LoVo (cell line): Measurements from ENCODE around the gene HSPA1A.

ENCODE experiments used
- DNase-seq: peaks from one replicate; pipeline ENCODE4 v3.0.0-alpha.2; 2016; ENCODE audit warnings: low spot score

HSPA1A gene

DNA sequence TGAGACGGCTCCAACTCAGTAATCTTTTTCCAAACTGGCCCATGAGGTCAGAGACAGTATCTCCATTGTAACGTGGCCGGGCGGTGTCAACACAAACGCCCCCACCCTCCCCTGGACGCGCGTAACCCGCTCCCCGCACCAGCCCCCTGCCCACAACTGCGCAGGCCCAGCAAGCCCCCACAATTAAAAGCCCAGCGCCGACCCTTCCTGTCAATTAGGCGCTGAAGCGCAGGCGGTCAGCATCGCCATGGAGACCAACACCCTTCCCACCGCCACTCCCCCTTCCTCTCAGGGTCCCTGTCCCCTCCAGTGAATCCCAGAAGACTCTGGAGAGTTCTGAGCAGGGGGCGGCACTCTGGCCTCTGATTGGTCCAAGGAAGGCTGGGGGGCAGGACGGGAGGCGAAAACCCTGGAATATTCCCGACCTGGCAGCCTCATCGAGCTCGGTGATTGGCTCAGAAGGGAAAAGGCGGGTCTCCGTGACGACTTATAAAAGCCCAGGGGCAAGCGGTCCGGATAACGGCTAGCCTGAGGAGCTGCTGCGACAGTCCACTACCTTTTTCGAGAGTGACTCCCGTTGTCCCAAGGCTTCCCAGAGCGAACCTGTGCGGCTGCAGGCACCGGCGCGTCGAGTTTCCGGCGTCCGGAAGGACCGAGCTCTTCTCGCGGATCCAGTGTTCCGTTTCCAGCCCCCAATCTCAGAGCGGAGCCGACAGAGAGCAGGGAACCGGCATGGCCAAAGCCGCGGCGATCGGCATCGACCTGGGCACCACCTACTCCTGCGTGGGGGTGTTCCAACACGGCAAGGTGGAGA lies at the start of gene HSPA1A, which contains the start of gene HSPA1L:
Gene HSPA1A, plus strand, starts transcription at position 519 of the 814 bp plus-strand sequence. Its CDS starts 214 bp downstream, at position 733.
Gene HSPA1L, minus strand, starts transcription at position 259 of the 814 bp plus-strand sequence. CDS start 3,311 bp downstream, outside the sequence.
- DNase-seq = no peak

DNA sequence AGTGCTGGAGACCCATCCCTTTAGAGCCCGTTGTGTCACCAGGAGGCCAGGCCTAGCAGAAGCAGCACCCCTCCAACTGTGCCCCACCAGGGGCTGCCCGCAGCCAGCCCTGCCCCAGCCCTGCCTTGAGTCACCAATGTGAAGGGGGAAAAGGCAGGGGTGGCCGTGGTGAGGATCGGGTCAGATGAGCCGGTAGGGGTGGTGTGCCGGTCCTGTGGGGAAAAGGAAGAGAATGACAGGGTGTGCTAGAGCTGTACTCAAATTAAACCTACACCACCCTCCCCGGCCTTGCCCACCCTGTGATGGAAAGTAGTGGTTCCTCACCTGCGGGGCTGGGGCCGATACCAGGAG lies 49.8 kb upstream of the HSPA1A start:
- DNase-seq = no peak

DNA sequence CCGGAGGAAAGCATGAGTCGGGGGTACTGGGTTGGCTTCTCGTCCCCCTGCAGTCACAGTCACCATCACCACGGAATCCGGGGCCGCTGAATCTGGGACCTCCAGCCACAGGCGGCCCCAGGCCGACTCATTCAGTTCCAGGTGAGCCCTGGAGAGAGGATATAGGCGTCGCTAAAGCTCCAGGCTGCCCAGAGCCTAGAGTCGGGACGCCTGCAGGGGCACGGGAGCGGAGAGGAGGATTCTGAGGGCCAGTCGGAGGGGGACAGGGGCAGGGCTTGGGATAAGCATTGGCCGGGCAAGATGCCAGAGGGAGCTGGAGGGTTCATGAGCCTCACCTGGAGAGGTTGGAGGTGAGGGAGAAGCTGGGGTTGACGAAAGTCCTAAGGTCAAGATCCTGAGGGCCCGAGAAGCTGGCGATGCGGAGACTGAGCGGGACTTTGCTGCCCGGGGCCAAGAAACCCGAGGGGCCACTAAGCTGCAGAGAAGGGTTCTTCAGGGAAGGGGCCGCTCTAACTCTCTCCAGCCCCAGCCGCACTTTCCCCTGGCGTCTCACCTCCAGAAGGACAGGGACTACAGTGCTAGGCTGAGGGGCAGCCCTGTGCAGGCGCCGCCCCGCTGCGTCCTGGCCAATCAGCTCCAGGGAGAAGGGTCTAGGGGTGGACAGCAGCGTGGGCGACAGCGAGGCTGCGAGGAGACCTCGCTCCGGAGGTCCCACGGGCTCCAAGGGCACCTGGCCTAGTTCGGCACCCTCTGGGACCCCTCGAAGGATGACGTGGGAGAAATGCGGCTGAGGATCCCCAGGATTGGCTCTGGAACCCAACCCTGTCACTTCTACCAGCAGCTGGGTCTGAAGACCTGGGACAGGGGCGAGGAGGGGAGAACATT lies 49.2 kb upstream of the HSPA1A start:
- no peak for DNase-seq

DNA sequence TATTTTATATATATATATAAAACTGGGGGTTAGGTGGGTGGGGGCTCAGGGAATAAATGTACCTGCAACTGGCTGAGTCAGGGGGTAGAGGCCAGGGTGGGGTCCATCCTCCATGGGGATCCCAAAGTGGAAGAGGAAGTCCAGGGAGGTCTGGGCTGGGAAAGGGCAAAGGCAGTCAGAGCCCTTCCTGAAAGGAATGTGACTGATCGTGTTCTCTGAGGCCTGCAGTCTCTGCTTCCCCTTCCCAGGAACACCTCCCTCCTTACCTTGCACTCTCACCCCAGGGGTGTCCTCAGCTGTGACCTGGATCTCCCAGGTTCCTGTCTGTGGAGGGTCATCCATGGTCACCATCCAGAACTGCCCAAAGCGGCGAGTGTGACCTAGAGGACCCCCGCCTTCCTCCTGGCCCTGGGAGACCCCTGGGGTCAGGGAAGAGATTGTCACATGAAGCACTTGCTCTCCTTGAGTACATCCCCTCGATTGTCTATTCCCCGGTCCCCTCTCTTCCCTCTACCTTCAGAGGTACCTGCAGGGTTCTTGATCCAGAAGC lies 48.2 kb upstream of the HSPA1A start:
- no peak for DNase-seq

DNA sequence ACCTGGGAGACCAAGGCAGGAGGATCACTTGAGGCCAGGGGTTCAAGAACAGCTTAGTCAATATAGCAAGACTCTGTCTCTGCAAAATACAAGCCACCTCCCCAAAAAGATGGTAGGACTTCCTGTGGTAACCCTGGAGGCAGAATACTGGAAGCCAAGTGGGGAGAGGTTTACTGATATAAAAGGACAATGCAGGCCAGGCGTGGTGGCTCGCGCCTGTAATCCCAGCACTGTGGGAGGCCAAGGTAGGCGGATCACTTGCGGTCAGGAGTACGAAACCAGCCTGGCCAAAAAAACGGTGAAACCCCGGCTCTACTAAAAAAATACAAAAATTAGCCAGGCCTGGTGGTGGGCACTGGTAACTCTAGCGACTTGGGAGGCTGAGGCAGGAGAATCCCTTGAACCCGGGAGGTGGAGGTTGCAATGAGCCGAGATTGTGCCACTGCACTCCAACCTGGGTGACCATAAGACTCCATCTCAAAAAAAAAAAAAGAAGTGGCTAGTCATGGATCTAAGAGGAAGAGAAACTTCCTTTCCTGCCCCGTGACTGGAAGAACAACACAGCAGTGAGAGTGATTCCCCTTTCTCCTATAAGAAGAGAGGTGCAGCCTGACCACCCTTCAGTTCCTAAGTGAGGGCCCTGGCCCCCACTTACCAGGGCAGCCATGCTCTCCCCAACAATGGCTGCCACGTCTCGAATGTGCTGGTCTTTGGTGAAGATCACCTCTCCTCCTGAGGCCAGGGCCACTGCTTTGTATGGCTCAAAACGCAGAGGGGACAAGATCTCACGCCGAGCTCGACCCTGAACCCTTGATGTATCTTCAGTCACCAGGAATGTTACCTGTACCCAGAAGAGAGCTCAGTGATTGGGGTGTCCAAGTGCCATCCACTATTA lies 46.7 kb upstream of the HSPA1A start:
- DNase-seq = no peak

DNA sequence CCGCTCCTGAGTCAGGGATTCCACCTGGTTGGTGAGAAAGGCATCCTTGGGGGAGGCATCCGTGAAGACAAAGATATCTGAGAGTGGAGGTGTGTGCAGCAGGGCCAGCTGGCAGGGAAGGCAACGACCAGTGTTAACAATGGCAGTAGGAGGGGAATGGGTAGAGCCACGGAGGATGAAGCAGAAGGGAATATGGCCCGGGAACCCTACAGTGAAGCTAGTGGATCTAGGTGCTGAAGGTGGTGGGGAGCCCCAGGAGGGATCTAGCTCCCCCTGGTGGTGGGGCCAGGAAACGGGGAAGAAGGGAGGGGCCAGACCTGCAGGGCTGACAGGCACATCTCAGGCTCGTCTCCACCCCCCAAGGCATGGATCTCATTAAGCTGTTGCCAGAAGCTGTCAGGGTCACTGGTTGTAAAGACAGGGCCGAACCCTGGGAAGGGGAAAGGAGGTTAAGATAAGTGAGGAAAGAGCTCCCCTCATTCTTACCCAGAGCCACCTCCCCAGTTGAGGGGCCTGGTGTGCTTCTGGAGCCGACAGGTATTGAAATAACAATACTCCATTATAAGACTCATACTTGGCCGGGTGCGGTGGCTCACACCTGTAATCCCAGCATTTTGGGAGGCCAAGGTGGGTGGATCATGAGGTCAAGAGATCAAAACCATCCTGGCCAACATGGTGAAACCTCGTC lies 45.5 kb upstream of the HSPA1A start:
- DNase-seq = peak; percentile 46

DNA sequence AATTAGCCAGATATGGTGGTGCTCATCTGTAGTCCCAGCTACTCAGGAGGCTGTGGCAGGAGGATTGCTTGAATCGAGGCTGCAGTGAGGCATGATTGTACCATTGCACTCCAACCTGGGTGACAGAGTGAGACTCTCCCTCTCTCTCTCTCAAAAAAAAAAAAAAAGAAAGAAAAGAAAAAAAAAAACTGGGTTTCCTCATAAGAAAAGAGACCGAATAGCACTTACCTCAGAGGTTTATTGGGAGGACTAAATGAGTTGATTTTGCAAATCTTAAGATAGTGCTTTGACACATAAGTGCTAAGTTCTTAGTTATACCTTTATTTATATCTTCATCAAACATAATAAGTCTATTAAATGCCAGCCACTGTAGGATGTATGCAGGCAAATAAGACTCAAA lies 44.5 kb upstream of the HSPA1A start:
- no peak for DNase-seq

DNA sequence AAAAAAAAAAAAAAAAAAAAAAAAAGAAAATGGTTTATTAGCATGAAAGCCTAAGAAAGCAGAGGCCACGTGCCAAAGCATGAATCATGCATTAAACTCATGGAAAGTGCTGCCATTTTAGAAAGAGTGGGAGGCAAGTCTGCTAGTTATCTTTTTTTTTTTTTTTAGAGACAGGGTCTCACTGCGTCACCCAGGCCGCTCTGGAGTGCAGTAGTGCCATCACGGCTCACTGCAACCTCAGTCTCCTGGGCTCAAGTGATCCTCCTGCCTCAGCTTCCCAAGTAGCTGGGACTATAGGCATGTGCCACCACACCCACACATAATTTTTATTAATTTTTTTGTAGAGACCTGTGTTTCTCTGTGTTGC lies 43.4 kb upstream of the HSPA1A start:
- DNase-seq = no peak

DNA sequence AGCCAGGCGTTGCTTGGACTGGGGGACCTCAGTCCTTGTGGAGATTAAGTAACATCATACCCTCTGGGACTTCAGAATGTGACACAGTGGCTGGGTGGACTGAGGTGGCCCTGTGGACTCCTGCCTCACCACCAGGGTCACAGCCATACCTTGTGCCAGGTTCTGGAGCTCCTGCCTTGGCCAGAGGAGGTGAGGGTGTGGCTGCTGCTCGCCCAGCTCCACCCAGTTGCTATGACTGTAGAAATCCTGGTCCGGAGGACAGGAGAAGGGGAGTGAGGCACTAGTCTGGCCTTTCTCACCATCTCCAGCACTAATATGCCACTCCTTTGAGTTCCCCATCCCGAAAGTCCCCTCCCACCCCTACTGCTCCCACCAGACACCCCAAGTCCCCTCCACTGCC lies 40.2 kb upstream of the HSPA1A start:
- peak; percentile 58 for DNase-seq

DNA sequence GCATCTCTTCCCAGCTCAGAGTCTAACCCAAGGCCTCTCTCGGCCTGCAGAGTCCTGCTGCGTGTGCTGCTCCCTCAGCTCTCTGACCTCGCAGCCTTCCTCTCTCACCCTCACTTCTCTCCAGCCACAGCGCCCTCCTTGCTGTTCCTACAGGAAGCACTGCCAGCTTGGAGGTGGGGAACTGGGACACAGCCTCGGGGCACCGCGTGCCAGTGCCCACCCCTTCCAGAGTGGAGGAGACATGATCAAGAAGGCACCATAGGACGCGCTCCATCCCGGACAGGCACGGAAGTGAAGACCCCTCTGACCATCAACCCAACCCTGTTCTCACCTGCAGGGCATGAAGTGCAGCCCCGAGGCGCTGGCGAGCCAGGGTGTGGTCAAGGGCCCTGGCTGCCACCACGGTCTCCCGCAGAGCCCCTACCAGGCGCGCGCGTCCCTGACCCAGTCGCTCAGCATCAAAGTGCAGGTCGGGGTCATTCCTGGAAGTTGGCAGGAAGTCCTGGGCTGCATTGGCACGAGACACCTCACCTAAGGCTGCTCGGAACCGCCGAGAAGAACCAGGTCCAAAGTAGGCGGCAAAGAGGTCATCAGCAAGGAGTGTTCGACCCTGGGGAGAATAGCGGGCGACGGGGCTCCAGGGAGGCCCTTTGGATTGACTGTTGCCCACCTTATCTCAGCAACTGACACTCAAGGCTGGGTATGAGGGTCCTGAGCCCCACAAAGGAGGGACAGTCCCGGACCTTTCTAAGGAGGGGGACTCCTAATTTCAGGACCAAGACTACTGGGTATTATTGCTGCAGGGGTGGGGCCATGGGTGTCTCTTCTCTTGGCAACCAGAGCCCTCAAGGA lies 39.5 kb upstream of the HSPA1A start:
- DNase-seq = no peak

DNA sequence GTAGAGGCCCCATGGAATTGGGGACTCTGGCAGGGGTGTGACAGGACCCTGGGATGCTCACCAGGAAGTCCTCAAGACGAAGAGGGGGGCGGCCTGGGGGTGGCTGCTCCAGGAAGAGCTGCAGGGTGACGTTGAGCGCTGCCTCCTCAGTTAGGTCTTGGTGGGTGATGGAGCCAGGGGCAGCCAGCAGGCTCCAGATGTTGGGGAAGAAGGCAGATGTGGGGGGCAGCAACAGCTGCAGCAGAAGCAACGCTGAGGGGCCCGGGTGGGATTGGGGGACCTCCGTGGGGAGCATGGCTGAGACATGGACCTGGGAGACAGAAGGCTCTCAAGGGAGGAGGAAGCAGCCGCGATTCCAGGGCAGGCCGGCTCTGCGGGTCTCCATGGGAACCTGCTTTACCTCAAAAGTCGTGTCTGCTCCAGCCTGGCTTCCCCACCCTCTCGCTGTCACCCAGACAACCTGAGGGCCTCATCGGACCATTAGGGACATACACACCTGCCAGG lies 38.8 kb upstream of the HSPA1A start:
- no peak for DNase-seq

DNA sequence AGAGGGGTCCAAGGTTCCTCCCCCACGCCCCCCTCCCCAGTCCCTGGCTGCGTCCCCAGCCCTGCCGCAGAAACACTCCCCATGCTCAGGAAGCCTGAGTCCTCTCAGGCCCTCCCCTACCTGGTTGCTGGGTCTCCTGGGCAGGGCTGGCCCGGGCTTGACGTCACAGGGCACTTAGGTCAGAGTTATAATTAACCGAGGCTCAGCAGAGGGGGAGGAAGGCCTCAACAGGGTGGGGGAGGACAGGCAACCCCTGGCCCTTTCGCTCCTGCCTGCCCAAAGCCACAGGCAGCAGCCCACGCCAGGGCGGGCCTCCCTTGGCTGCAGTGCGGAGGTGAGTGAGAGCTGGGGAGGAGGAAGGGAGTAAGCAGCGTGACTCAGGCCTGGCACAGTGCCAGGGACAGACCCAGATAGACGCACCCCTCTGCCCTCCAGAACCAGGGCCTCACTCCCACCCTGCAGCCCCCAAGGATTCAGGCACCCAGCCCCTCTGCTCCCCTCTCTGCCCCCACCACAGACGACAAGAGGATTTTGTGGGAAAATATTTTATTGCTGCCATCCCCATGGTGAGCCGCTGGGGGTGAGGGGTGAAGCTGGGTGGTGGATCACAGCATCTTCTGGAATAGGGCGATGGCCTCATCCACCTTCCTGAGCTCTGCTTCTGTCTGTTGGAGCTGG lies 38.2 kb upstream of the HSPA1A start, which contains the start of gene VWA7:
Gene VWA7, minus strand, starts transcription at position 340 of the 678 bp plus-strand sequence. CDS start 549 bp downstream, outside the sequence.
- DNase-seq = peak; percentile 83

DNA sequence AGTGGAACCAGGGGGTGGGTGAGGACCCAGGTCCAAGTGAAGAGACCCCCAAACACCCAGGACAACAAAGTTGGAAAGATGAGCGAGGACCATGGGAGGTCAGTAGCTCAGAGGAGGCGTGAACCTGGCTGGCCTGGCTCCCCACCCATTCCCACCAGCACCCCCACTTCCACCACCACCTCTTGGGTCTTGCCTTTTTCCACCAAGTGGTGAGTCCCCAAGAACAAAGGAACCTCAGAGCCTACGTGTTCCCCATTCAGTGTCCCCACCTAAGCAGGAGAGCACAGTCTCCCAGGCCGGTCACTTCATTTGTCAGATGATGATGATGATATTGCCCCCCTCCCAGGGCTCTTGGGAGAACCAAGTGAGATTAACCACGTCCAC lies 37.7 kb upstream of the HSPA1A start:
- no peak for DNase-seq

DNA sequence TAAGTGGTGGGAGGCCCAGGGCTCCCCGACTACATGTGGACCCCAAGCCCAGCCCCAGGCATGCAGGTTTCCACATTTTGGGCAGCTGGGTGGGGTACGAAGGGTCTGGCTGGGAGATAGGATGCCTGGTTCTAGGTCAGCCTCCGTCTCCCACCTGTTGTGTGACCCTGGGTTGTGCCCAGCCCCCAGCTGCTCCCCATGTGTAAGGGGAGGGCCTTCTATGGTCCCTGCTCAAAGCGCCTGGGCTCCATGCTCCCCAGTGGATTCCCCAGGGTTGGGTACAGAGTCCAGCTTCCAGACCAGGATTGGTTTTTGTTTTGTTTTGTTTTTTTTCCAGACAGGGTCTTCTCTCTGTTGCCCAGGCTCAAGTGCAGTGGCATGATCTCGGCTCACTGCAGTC lies 37.1 kb upstream of the HSPA1A start:
- no peak for DNase-seq

DNA sequence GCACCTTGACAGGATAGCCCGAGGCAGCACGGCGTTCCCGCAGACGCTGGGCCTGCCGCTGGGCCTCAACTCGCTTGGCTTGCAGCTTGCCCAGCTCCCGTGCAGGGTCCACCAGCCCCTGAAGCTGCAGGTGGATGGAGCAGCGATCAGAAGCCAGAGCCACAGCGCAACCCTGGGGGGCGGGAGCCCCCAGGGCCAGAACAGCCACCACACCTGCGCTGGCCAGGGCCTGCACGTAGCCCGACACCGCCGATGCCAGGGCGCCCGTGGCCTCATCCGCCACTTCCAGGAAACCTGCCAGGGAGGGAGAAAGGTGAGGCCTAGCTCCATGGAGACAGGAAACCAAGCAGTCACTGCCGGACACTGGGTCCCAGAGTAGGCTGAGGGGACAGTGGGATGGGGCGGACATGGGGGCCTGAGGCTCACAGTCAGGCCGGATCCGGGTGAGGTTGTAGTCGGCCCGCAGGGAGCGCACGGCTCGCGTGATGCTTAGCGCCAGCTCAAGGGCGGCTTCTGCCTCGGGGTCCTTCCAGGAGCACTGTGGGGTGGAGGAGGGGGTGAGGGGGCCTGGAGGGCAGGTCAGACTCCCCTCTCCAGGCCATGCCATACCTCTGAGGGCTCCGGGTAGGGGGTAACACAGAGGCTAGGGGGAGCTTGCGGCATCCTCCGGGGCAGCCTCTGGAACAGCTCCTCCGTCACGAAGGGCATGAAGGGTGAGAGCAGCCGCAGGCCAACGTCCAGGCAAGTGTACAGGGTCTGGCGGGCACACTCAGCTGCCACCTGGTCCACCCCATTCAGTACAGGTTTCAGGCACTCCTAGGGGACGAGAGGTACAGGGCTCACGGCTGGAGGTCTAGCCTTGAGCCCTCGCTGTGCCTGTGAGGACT lies 36.1 kb upstream of the HSPA1A start:
- no peak for DNase-seq

DNA sequence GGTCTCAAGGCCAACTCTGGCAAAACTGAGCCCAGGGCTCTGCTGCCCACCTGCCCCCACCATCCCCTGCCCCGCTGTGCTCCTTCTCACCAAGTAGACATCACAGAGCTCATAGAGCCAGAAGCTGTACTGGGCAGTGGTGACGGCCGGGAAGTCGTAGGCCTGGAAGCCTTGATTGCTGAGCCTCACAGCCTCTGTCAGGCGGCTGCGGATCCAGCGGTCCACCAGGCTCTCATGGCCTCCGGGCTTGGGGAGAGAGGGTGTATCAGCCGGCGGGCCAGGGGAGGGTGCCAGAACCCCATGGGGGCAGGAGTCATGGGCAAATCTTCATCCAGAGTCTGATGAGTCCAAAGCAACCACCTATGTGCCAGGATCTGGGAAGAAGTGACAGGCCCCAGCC lies 35.4 kb upstream of the HSPA1A start:
- DNase-seq = no peak

DNA sequence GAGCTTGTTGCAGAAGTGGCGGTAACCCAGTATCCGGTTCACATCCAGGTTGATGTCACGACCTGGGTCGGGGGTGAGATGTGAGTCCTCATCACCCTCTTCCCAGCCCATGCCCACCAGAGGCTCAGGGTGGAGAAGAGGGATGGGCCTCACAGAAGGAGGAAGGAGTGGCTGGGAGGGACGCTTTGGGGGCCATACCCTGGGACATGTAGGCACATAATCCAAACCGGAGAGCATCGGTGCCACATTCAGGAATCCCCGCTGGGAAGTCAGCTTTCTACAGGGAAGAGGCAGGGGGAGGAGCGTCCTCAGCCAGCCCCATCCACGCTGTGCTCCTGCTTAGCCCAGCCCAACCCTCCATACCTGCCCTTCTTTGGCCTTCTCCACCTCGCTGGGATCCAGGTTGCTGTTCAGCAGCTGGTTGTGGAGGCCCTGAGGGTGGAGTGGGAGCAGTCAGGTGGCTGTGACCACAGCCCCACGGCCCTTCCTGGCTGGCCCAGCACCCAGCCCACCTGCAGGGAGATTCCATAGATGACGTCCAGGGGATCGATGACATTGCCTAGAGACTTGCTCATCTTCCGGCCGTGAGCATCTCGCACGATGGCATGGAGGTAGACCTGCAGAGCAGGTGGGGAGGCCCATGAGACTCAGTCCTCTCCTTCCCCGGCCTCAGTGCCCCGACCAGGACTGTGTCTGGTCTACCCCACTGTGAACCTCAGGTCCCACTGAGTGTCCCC lies 34.7 kb upstream of the HSPA1A start:
- no peak for DNase-seq
